Renal pelvis (tissue), 4 donors: Measurements from ENCODE around the gene DPY19L3. TPM values are rescaled to one million over a fixed set of nuclear protein-coding genes. Genes with fewer than 3 reads are reported as not detected.
"Not testable (repeated sequence)": the region's sequence is repeated elsewhere in the genome, so short reads cannot be mapped to it uniquely, and the experiment has no call there.

ENCODE experiments used
- DNase-seq: peaks from one replicate; pipeline ENCODE4 v3.0.0-alpha.2; 2013
- polyA plus RNA-seq, 3 donors: library from polyadenylated mRNA; unstranded; fragments of 120-200 nt; gene quantifications; one replicate each; pipeline ENCODE4 v1.2.1, GENCODE V29; 2013; ENCODE audit not compliant: insufficient read length in 3 of 3

The DPY19L3 gene
- polyA plus RNA-seq, 3 donors: 54.4 to 69.7 (median 69.0) TPM

- DNase-seq: peak; percentile 54
Observed at GRCh38 chr19:32387701-32388392, 17.7 kb upstream of the DPY19L3 start.

- no peak for DNase-seq
Observed at GRCh38 chr19:32388393-32388855, 17.1 kb upstream of the DPY19L3 start.

DNA sequence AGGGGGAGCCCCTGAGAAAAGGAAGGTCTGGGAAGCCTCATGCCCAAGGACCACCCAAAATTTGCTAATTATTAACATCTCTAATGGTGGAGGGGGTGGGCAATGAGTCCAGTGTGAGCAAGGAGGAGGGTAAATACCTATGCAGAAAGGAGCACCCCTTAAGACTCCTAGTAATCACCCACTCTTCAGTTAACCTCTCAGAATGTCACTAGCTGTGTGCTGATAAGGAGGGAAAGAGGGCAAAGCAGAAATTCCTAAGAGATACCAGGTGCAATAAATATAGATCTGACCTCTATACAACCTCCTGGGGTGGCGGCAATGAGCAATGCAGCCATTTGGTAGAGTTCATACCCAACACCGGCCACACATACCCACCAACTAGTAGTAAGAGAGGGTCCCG is 12.7 kb upstream of the DPY19L3 start:
- no peak for DNase-seq

DNA sequence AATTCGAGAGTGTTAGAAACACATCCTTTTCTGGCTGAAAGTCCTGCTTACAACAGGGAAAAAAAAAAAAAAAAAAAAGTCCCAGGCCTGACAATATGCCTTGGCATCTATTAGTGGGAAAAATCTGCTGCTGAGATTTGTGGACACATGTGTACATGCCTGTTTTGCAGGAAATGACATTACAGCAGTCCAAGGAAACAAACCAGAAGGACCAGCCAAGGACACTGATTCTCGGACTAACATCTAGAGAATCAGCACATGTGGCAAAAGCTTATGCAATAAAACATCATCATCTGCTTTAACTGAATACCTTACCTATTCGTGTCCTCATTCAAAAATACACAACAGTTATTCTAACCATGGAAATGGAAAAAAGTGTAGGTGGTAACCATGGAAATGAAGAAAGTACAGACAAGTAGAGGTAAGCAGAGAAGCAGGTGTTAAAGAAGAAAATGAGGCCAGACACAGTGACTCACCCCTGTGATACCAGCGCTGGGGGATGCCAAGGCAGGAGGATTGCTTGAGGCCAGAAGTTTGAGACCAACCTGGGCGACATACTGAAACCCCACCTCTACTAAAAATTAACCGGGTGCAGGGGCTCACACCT is 9.4 kb upstream of the DPY19L3 start:
- no peak for DNase-seq

DNA sequence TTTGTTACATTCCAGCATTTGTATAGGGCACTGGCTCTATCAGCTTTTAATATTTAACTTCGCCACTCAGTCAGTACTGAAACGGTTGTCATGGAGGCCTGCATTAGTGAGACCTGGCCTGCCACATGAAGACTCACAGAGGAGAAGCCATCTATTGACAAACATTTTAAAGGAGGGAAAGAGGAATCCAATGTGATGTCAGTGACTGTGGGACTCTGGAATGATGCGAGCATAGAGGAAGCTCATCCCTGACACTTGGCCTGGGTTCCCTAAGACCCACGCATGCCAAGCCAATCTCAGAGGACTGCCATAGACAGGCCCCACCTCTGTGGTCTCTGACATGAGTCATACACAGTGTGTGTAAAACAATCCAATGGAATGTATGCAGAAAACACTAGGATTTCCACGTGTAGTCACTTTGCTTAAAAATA is 7.9 kb upstream of the DPY19L3 start:
- no peak for DNase-seq

- DNase-seq: no peak
Observed at GRCh38 chr19:32401992-32402391, 3.6 kb upstream of the DPY19L3 start.

DNA sequence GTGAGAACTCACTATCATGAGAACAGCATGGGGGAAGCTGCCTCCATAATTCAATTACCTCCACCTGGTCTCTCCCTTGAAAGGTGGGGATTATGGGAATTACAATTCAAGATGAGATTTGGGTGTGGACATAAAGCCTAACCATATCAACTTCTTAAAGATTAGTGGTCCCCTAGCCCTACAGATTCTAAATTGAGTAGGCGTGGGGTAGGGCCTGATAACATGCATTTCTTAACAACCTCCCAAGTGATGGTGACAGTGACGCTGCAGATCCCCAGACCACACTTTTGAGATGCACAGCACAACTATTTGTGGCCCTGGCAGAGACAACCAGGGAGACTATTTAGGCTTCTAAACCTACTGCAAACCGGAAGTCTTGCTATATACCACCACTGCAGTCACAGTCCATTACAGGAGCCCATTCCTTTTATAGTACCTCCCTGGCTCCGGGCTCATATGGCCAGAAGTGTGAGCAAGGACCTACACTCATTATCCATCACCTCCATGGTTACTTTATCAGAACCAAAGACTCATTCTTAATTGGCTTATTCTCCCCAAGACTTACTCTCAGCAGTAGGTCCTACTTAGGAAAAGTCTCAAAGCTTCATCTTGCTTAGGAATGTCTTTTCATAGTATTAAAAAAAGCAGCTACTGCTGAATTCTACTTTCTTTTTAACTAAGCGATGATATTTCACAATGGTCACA is 2.1 kb upstream of the DPY19L3 start:
- DNase-seq: no peak

GRCh38 chr19:32404213-32404932 is 1.2 kb upstream of the DPY19L3 start:
- no peak for DNase-seq

GRCh38 chr19:32404933-32405430 is 588 bp upstream of the DPY19L3 start:
- peak; percentile 42 for DNase-seq

GRCh38 chr19:32406161-32407003 is 812 bp downstream of the DPY19L3 start:
- DNase-seq: no peak

- DNase-seq: peak; percentile 81
Observed at GRCh38 chr19:32407004-32407992, 1.7 kb downstream of the DPY19L3 start.

GRCh38 chr19:32415246-32415645 is 9.7 kb downstream of the DPY19L3 start:
- no peak for DNase-seq

DNA sequence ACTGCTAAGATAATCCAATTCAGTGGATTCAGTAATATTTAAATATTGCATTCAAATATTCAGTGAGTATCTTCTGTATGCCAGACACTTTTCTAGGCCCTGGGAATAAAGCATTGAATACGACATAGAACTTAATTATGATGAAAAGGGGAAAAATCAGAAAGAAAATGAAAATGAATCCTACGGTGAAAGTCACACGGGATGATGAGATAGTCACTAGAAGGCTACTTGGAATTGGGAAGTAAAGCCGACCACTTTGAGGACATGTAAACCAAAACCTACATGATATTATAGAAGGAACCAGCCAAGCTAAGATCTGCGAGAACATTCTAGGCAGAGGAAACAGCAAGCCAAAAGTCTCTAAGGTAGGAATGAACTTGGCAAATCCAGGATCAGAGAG is 10.1 kb downstream of the DPY19L3 start:
- DNase-seq: no peak

GRCh38 chr19:32416749-32417456 is 11.3 kb downstream of the DPY19L3 start:
- DNase-seq: no peak

- DNase-seq: no peak
Observed at GRCh38 chr19:32418155-32418554, 12.6 kb downstream of the DPY19L3 start.

- DNase-seq: no peak
Observed at GRCh38 chr19:32421589-32422361, 16.2 kb downstream of the DPY19L3 start.

- no peak for DNase-seq
Observed at GRCh38 chr19:32422435-32422834, 16.9 kb downstream of the DPY19L3 start.

- DNase-seq: not testable (repeated sequence)
Observed at GRCh38 chr19:32423944-32424343, 18.4 kb downstream of the DPY19L3 start.
